HG03175 (cell line): ENCODE results near the gene CALML3.

ENCODE experiments used
- ATAC-seq: cut with Tn5 transposase; IDR thresholded peaks from one replicate; pipeline ENCODE4 v1.9.1; 2021; ENCODE audit warnings: mild to moderate bottlenecking, moderate library complexity; ENCODE audit not compliant: unreplicated experiment

Gene CALML3

GRCh38 chr10:5523796-5524574 is 776 bp upstream of the CALML3 start:
- ATAC-seq, result no peak

DNA sequence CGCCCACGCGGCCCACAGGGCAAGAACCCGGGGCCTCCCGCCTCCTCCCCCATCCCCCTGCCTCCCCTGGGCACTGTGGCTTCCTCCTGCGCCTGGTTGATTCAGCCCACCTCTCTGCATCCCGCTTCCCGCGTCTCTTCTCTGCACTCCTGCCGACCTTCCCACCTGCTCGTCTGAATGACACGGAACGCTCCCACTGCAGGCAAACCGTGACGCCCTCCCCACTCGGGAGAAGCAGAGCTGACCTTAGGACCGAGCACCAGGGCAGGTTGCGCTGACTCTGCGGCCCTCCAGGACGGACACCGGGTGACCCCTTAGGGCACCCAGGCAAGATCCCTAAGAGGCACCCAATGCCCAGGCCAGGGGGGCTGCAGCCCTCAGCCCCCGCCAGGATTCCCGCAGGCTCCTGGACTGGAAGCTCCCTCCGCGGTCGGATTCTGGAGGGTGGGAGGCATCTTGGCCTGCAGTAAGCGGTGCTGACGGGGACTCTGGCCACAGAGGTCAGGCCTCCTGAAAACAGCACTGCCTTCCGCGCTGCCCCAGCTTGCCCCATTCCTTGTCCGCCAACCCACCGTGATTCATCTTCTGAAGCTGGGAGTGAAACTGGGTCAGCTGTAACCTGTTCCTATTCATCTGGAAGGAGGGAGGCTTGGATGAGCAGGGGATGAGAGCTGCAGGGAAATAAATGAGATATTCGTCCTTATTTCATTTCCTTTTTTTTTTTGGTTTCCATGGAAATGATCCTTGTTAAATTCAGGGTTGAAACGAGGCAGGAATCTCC is 990 bp downstream of the CALML3 start:
- no peak for ATAC-seq

- no peak for ATAC-seq
These were observed 2.0 kb downstream of the CALML3 start for GRCh38 chr10:5526691-5527331.

- ATAC-seq, result no peak
These were observed 2.8 kb downstream of the CALML3 start for GRCh38 chr10:5527332-5528200.

DNA sequence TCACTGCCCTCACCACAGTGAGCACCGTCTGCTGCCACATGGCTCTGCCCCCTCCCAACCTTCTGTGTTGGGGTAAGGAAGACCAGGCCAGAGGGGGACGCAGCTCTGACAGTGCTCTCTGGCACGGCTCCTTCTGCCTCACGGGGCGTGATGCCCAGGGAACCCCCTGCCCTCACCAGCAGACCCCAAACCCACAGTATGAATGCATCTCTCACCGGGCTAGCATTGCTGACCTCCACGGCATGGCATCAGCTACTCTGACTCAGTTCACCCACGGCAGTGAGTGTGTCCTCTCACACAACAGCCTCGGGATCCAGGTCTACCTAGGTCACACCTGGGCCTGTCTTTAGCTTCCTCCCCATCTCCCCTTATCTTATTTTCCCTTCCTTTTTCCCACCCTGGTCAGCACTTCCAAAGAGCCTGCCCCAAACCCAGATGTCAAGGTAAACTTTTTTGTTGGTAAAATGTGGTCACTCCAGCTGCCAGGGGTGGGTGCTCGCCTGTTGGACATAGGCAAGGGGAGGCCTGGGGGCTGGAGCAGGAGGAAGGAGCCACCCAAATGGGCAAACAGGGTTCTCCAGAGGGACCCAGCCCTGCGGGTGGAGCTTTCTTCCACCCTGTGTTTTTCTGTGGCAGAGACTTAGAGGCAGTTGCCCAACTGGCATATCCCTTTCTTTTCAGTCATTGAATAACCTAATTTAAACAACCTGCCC is 4.4 kb downstream of the CALML3 start:
- no peak for ATAC-seq

DNA sequence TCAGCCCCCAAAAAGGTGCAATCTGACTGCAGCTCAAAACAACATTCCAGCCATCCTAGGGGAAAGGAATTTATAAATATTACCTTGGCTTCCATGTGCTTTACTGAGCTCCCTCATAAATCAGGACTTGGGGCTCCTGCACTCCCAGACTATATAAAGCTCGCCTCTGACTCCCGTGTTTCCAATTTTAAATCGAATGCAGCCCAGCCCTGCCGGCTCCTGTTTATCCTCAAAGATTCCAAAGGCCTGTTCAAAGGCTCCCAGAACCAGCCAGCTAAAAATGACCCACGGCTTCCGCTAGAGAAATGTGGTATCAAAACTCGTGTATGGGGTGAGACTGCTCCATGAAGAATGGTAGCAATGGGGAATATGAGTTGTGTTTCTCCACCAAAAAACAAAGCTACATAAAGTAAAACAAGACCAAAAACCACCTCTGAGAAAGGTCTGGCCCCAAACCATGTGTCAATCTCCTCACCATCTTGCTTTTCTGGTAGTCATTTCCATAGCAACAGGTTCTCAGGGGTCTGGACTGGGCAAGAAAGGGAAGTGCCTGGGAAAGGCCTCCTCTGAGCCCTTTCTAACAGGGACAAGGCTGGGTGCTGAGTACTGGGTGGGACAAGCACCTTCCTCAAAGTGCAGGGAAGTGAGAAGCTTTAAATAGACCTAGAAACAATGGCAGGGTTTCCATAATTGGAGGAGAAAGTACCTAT is 5.1 kb downstream of the CALML3 start:
- no peak for ATAC-seq

- no peak for ATAC-seq
These were observed 5.6 kb downstream of the CALML3 start for GRCh38 chr10:5530412-5530806.

GRCh38 chr10:5530846-5531557 is 6.2 kb downstream of the CALML3 start:
- ATAC-seq, result no peak

GRCh38 chr10:5531558-5532306 is 7.0 kb downstream of the CALML3 start:
- ATAC-seq, result no peak

DNA sequence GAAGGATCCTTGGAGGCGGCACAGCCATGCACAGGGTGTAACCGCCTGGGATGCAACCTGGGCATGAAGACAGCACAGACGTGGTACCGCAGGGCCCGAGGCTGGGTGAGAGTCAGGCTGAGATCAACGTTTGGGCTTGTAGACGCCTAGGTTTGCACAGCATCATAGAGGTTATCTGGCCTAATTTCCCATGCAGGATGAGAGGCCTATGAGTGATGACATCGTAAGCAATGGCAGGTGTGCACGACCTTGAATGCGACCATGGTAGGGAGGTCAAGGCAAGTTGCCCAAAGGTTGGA is 7.5 kb downstream of the CALML3 start:
- no peak for ATAC-seq

- no peak for ATAC-seq
These were observed 7.9 kb downstream of the CALML3 start for GRCh38 chr10:5532618-5533097.

GRCh38 chr10:5533098-5533731 is 8.5 kb downstream of the CALML3 start:
- no peak for ATAC-seq

GRCh38 chr10:5534051-5534821 is 9.5 kb downstream of the CALML3 start:
- ATAC-seq, result no peak

DNA sequence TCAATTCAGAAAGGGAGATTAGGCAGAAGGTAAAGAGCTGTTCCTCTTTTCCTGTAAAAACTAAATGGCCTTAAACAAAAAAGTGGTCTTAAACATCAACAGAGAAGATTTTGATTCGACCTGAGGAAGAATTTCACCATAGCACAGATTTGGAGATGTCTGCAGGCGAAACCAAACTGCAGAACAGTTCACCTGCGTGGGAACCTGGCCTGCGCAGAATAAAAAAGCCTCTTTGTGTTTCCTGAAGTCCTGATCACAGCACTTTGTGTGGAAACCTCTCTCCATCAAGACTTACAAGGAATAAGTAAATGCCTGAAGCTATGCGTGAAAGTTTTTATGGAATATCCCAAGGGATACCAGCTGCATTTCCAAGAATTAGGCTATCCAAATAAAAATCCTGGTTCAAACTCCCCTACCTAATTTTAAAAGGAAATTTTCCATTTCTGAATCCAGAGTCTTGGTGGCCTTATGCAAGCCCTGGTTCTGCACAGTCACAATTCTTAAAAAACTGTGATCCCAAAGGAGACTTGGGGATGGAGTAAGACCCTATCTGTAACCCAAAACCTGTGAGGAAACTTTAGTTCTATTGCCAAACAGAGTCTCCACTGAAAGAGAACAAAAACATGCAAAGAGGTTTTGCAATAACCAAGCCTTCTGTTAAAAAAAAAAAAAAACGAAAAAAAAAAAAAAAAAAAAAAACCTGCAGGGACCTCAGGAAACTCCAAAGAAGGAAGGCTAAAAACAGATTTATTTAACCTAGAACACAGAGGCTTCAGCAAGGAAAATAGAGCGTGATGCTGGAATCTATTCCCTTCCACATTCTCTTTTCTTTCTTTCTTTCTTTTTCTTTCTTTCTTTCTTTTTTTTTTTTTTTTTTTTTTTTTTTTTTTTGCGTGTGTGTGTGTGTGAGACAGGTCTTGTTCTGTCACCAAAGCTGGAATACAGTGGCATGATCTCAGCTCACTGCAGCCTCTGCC is 10.4 kb downstream of the CALML3 start:
- ATAC-seq, result no peak

GRCh38 chr10:5536486-5537081 is 11.8 kb downstream of the CALML3 start:
- ATAC-seq, result no peak

DNA sequence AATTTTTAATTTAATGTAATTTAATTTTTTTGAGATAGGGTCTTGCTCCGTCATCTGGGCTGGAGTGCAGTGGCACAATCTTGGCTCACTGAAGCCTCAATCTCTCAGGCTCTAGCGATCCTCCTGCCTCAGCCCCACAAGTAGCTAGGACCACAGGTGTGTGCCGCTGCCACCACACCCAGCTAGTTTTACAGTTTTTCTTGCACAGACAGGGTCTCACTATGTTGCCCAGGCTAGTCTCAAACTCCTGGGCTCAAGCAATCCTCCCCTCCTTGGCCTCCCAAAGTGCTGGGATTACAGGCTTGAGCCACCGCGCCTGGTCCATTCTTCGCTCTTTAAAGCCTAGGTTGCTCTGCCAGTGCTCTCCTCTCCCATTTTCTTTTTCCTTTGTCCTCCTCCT is 12.9 kb downstream of the CALML3 start:
- no peak for ATAC-seq
